ENCODE results near the gene CLECL1.

Gene CLECL1

DNA sequence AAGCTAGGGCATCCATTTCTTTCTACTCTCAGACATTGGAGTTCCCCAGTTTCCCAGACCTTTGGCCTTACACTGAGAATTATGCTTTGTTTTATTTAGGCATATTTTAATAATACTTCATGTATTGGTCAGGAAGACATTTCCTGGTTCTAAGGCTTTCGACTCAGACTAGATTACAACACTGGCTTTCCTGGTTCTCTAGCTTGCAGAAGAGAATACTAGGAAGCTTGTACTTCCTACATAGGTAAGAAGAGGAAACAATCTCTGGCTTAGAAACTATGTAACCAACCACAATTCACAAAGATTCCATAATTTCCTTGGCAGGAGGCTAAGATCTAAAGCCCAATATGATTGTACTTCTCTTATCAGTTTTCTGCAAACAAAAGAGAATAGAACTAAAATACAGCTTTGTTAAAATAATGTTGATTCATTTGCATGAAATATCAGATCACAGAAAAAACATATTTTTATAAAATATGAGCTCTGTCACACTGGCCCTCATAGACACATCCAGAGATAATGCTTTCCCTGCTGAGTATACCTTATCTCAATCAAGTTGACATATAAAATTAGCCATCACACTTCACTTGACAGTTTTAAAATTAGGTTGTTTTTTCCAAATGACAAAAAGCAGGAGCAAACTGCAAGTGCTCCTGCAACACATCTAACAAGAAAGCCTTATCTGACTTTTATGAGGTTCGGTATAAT, 32.8 kb downstream of the CLECL1 start:
- Histone ChIP-seq H3K4me1 (ENCODE audit: control insufficient read depth in 2 of 2, insufficient read depth in 1 of 2, low read depth in 1 of 2, low read length in 2 of 2) (no peaks in the 10 kb centered on the region), H3K36me3 (replicated peaks in 1 of 2; ENCODE audit: control insufficient read depth in 2 of 2, insufficient read depth in 2 of 2, low read length in 2 of 2) (peaks cover 3 to 12% of the 10 kb centered on the region in 2 donors), H2BK15ac (ENCODE audit: low read length) (no peak overlapping the region), H2AFZ (ENCODE audit: low read length) (no peak overlapping the region), H3K9ac (ENCODE audit: low read depth, low read length, poor library complexity) (no peak overlapping the region), H3K14ac (ENCODE audit: low read length) (no peak overlapping the region), H3K79me1 (ENCODE audit: low read depth, low read length) (no peaks in the 10 kb centered on the region), H3K4me2 (ENCODE audit: insufficient read depth, low read length, poor library complexity, severe bottlenecking) (no peak overlapping the region), H2BK5ac (ENCODE audit: low read length) (no peak overlapping the region), H4K91ac (ENCODE audit: low read depth, low read length, poor library complexity) (no peak overlapping the region), H3K4me3 (ENCODE audit: low read length in 2 of 2) (no peak overlapping the region), H2AK5ac (ENCODE audit: low read depth, low read length) (no peak overlapping the region), H3K4ac (ENCODE audit: low read length) (no peak overlapping the region), H2BK120ac (ENCODE audit: low read depth, low read length) (no peak overlapping the region), H3K27me3 (ENCODE audit: control insufficient read depth in 3 of 3, insufficient read depth in 3 of 3, low read depth in 1 of 3, low read length in 3 of 3) (no peaks in the 10 kb centered on the region), H3K23ac (ENCODE audit: low read depth, low read length, poor library complexity) (no peak overlapping the region), H3K18ac (ENCODE audit: low read length) (no peak overlapping the region), H3K9me3 (replicated peaks in 1 of 2; ENCODE audit: control insufficient read depth in 2 of 2, insufficient read depth in 1 of 2, low read depth in 1 of 2, low read length in 2 of 2) (peaks cover 0 to 7% of the 10 kb centered on the region in 2 donors), H4K8ac (ENCODE audit: low read depth, low read length) (no peak overlapping the region), H3K27ac (replicated peaks; ENCODE audit: low read length) (no peak overlapping the region), H2BK12ac (ENCODE audit: low read length) (no peak overlapping the region)
- DNase-seq (ENCODE audit: low spot score): no peak
- no CpG with 5 or more reads among the region's 2 CpGs for WGBS, 2 donors (ENCODE audit: extremely low coverage in 2 of 2, insufficient read length in 2 of 2, insufficient replicate concordance in 1 of 2)

DNA sequence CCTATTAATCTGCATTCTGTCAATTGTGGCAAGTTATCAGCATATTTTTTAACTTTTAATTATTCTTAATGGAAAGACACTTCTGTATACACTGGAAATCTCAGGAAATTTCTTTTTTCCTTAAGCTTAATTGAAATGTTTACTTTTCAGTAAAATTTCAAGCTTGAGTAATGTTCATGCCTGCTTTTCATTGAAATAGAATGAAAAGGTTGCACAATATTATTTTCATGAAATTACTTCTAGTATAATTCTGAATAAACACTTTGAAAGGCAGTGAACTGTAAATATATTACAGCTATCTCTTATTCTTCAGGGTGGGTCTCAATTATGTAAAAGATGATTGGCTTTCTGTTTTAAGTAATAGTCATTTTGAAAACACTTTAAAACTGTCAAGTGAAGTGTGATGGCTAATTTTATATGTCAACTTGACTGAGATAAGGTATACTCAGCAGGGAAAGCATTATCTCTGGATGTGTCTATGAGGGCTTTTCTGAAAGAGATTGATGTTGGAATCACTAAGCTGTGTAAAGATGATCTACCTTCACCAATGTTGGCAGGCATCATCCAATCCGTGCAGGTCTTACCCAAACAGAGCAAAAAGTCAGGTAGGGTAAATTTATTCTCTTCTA, 33.5 kb downstream of the CLECL1 start:
- H2AFZ ChIP-seq (ENCODE audit: low read length): no peak overlapping the region
- H3K4me3 ChIP-seq (ENCODE audit: low read length in 2 of 2): no peak overlapping the region
- no peak overlapping the region for H3K9ac ChIP-seq (ENCODE audit: low read depth, low read length, poor library complexity)
- H3K27me3 ChIP-seq (ENCODE audit: control insufficient read depth in 3 of 3, insufficient read depth in 3 of 3, low read depth in 1 of 3, low read length in 3 of 3): no peaks in the 10 kb centered on the region
- H3K23ac ChIP-seq (ENCODE audit: low read depth, low read length, poor library complexity): no peak overlapping the region
- H3K79me1 ChIP-seq (ENCODE audit: low read depth, low read length): no peaks in the 10 kb centered on the region
- no peak overlapping the region for H3K27ac ChIP-seq (replicated peaks; ENCODE audit: low read length)
- H2BK5ac ChIP-seq (ENCODE audit: low read length): no peak overlapping the region
- H2BK15ac ChIP-seq (ENCODE audit: low read length): no peak overlapping the region
- no peak overlapping the region for H2AK5ac ChIP-seq (ENCODE audit: low read depth, low read length)
- H4K8ac ChIP-seq (ENCODE audit: low read depth, low read length): no peak overlapping the region
- no CpG with 5 or more reads among the region's 1 CpG for WGBS, 2 donors (ENCODE audit: extremely low coverage in 2 of 2, insufficient read length in 2 of 2, insufficient replicate concordance in 1 of 2)
- H3K4me1 ChIP-seq (ENCODE audit: control insufficient read depth in 2 of 2, insufficient read depth in 1 of 2, low read depth in 1 of 2, low read length in 2 of 2): no peaks in the 10 kb centered on the region
- no peak overlapping the region for H3K4me2 ChIP-seq (ENCODE audit: insufficient read depth, low read length, poor library complexity, severe bottlenecking)
- H3K18ac ChIP-seq (ENCODE audit: low read length): no peak overlapping the region
- H3K36me3 ChIP-seq (replicated peaks in 1 of 2; ENCODE audit: control insufficient read depth in 2 of 2, insufficient read depth in 2 of 2, low read length in 2 of 2): peaks cover 4 to 19% of the 10 kb centered on the region in 2 donors
- H4K91ac ChIP-seq (ENCODE audit: low read depth, low read length, poor library complexity): no peak overlapping the region
- H2BK12ac ChIP-seq (ENCODE audit: low read length): no peak overlapping the region
- H3K14ac ChIP-seq (ENCODE audit: low read length): no peak overlapping the region
- no peak for DNase-seq (ENCODE audit: low spot score)
- H3K9me3 ChIP-seq (replicated peaks in 1 of 2; ENCODE audit: control insufficient read depth in 2 of 2, insufficient read depth in 1 of 2, low read depth in 1 of 2, low read length in 2 of 2): peaks cover 0 to 7% of the 10 kb centered on the region in 2 donors
- no peak overlapping the region for H3K4ac ChIP-seq (ENCODE audit: low read length)
- H2BK120ac ChIP-seq (ENCODE audit: low read depth, low read length): no peak overlapping the region

DNA sequence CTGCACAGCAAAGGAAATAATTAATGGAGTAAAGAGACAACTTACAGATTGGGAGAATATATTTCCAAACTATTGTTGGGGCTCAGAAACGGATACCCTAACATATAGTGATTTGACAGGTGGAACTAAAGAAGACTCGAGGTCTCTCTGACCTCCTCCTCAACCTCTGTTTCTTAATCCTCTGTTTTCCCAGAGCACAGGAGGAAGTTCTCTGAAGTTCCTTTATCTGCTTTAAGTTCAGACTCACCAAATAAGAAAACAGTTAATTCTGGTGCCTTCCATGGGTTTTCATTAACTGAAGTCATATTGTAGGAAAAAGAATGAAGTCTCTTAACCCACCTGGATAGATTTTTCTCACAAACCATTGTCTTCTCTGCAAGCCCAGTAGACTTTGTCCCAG, 34.2 kb downstream of the CLECL1 start:
- no peaks in the 10 kb centered on the region for H3K4me1 ChIP-seq (ENCODE audit: control insufficient read depth in 2 of 2, insufficient read depth in 1 of 2, low read depth in 1 of 2, low read length in 2 of 2)

DNA sequence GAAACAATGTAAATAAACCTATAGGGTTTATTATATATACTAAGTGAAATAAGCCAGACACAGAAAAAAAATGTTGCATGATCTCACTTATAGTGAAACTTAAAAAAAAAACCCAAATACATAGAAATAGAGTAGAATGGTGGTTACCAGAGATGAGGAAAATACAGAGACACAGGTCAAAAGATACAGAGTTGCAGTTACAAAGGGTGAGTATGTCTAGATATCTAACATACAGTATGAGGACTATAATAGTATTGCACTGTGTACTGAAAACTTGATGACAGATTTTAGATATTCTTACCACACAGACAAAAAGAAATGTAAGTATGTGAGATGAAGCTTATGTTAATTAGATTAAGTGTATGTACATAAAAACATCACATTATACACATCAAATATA, 35.3 kb downstream of the CLECL1 start:
- H3K27me3 ChIP-seq (ENCODE audit: control insufficient read depth in 3 of 3, insufficient read depth in 3 of 3, low read depth in 1 of 3, low read length in 3 of 3): no peaks in the 10 kb centered on the region
- H3K23ac ChIP-seq (ENCODE audit: low read depth, low read length, poor library complexity): no peak overlapping the region
- H3K14ac ChIP-seq (ENCODE audit: low read length): no peak overlapping the region
- H4K8ac ChIP-seq (ENCODE audit: low read depth, low read length): no peak overlapping the region
- no peak overlapping the region for H2BK12ac ChIP-seq (ENCODE audit: low read length)
- H2BK5ac ChIP-seq (ENCODE audit: low read length): no peak overlapping the region
- no peaks in the 10 kb centered on the region for H3K79me1 ChIP-seq (ENCODE audit: low read depth, low read length)
- H4K91ac ChIP-seq (ENCODE audit: low read depth, low read length, poor library complexity): no peak overlapping the region
- no peak overlapping the region for H3K4me3 ChIP-seq (ENCODE audit: low read length in 2 of 2)
- H2AFZ ChIP-seq (ENCODE audit: low read length): no peak overlapping the region
- H2BK120ac ChIP-seq (ENCODE audit: low read depth, low read length): no peak overlapping the region
- peaks cover 0 to 7% of the 10 kb centered on the region in 2 donors for H3K9me3 ChIP-seq (replicated peaks in 1 of 2; ENCODE audit: control insufficient read depth in 2 of 2, insufficient read depth in 1 of 2, low read depth in 1 of 2, low read length in 2 of 2)
- H3K4me1 ChIP-seq (ENCODE audit: control insufficient read depth in 2 of 2, insufficient read depth in 1 of 2, low read depth in 1 of 2, low read length in 2 of 2): no peaks in the 10 kb centered on the region
- no peak overlapping the region for H3K9ac ChIP-seq (ENCODE audit: low read depth, low read length, poor library complexity)
- peaks cover 4 to 36% of the 10 kb centered on the region in 2 donors for H3K36me3 ChIP-seq (replicated peaks in 1 of 2; ENCODE audit: control insufficient read depth in 2 of 2, insufficient read depth in 2 of 2, low read length in 2 of 2)
- H3K4me2 ChIP-seq (ENCODE audit: insufficient read depth, low read length, poor library complexity, severe bottlenecking): no peak overlapping the region
- H3K27ac ChIP-seq (replicated peaks; ENCODE audit: low read length): no peak overlapping the region
- H3K18ac ChIP-seq (ENCODE audit: low read length): no peak overlapping the region
- H2AK5ac ChIP-seq (ENCODE audit: low read depth, low read length): no peak overlapping the region
- no peak overlapping the region for H3K4ac ChIP-seq (ENCODE audit: low read length)
- no peak overlapping the region for H2BK15ac ChIP-seq (ENCODE audit: low read length)
- DNase-seq (ENCODE audit: low spot score): no peak

More for the DNA sequence above, 34.2 kb downstream of the CLECL1 start:
- H3K27ac ChIP-seq (replicated peaks; ENCODE audit: low read length): no peak overlapping the region
- no CpG with 5 or more reads among the region's 2 CpGs for WGBS, 2 donors (ENCODE audit: extremely low coverage in 2 of 2, insufficient read length in 2 of 2, insufficient replicate concordance in 1 of 2)
- no peak overlapping the region for H3K23ac ChIP-seq (ENCODE audit: low read depth, low read length, poor library complexity)
- no peak overlapping the region for H2BK12ac ChIP-seq (ENCODE audit: low read length)
- H2BK15ac ChIP-seq (ENCODE audit: low read length): no peak overlapping the region
- no peak overlapping the region for H3K4me3 ChIP-seq (ENCODE audit: low read length in 2 of 2)
- H3K18ac ChIP-seq (ENCODE audit: low read length): no peak overlapping the region
- H3K14ac ChIP-seq (ENCODE audit: low read length): no peak overlapping the region
- H3K79me1 ChIP-seq (ENCODE audit: low read depth, low read length): no peaks in the 10 kb centered on the region
- no peak overlapping the region for H2BK5ac ChIP-seq (ENCODE audit: low read length)
- no peak overlapping the region for H3K4me2 ChIP-seq (ENCODE audit: insufficient read depth, low read length, poor library complexity, severe bottlenecking)
- H3K9me3 ChIP-seq (replicated peaks in 1 of 2; ENCODE audit: control insufficient read depth in 2 of 2, insufficient read depth in 1 of 2, low read depth in 1 of 2, low read length in 2 of 2): peaks cover 0 to 7% of the 10 kb centered on the region in 2 donors
- no peak overlapping the region for H2AFZ ChIP-seq (ENCODE audit: low read length)
- no peak overlapping the region for H2AK5ac ChIP-seq (ENCODE audit: low read depth, low read length)
- H3K27me3 ChIP-seq (ENCODE audit: control insufficient read depth in 3 of 3, insufficient read depth in 3 of 3, low read depth in 1 of 3, low read length in 3 of 3): no peaks in the 10 kb centered on the region
- H3K36me3 ChIP-seq (replicated peaks in 1 of 2; ENCODE audit: control insufficient read depth in 2 of 2, insufficient read depth in 2 of 2, low read length in 2 of 2): peaks cover 4 to 26% of the 10 kb centered on the region in 2 donors
- no peak overlapping the region for H3K4ac ChIP-seq (ENCODE audit: low read length)
- no peak overlapping the region for H2BK120ac ChIP-seq (ENCODE audit: low read depth, low read length)
- DNase-seq (ENCODE audit: low spot score): no peak
- no peak overlapping the region for H4K8ac ChIP-seq (ENCODE audit: low read depth, low read length)
- H3K9ac ChIP-seq (ENCODE audit: low read depth, low read length, poor library complexity): no peak overlapping the region
- no peak overlapping the region for H4K91ac ChIP-seq (ENCODE audit: low read depth, low read length, poor library complexity)

Measured in neuronal stem cell (in vitro differentiated cells).